ENCODE data around the gene MAPK11.

Gene MAPK11

DNA sequence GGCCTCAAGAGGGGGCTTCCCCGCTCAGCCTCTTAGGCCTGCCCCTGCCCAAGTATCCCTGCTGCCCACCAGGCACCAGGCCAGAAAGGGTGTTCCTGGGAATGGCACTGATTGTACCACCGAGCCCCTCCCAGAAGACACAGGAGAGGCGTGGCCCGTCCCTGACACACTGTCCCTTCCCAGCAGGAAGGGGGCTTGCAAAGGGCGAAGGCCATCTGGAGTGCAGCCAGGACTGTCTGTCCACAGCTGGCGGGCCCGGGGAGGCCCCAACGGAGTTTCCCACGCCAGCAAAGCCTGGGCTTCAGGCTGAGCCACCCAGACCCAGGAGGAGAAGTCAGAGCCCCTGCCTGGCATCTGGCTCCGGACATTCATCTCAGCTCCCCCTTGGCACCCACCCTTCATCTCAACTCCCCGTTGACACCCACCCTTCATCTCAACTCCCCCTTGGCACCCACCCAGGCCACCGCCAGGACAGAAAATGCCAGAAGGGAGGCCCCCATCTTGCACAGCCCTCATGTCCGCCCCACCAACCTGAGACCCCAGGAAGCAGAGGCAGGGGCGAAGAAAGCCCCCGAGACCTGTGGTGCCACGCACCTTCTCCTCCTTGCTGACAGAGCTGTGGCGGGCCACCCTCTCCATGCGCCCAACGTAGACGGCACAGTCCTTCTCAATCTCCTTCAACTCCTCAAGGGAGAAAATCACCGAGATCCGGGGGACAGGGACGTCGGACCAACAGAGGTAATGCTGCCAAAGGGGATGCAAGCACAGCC lies 44.8 kb downstream of the MAPK11 start:
- Histone ChIP-seq H3K36me3 (ENCODE audit: control insufficient read depth, insufficient read depth, low read length) (peaks cover 70% of the 10 kb centered on the region), H3K27ac (ENCODE audit: insufficient read depth, low read length, poor library complexity, severe bottlenecking) (no peak overlapping the region), H3K9me3 (ENCODE audit: control insufficient read depth, low read length) (no peaks in the 10 kb centered on the region), H3K4me1 (ENCODE audit: control insufficient read depth, insufficient read depth, low read length, poor library complexity, severe bottlenecking) (no peaks in the 10 kb centered on the region), H3K4me3 (ENCODE audit: insufficient read depth, low read depth, low read length, poor library complexity, severe bottlenecking) (no peak overlapping the region), H3K27me3 (replicated peaks; ENCODE audit: control insufficient read depth, insufficient read depth, low read length, poor library complexity, severe bottlenecking) (no peaks in the 10 kb centered on the region)
- no peak for DNase-seq

DNA sequence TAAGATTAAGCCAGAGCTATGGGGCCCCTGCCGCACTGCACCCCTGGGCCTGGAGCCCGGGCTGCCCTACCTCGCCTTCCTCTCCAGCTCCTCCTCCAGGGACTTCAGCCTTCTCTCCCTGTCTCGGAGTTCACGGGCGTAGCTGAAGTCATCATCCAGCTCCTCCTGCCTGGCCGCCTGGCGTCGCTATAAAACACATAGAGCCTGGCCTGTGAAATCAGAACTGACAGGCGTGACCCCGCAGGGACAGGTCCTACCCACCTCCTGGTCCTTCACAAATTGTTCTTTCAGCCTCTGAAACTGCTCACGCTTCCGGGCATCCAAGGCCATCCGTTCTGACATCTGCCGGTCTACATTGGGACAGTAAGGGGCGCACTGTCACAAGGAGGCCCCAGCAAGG lies 46.1 kb downstream of the MAPK11 start:
- no peaks in the 10 kb centered on the region for H3K4me1 ChIP-seq (ENCODE audit: control insufficient read depth, insufficient read depth, low read length, poor library complexity, severe bottlenecking)
- H3K4me3 ChIP-seq (ENCODE audit: insufficient read depth, low read depth, low read length, poor library complexity, severe bottlenecking): no peak overlapping the region
- no peaks in the 10 kb centered on the region for H3K27me3 ChIP-seq (replicated peaks; ENCODE audit: control insufficient read depth, insufficient read depth, low read length, poor library complexity, severe bottlenecking)
- no peak for DNase-seq
- H3K36me3 ChIP-seq (ENCODE audit: control insufficient read depth, insufficient read depth, low read length): peaks cover 72% of the 10 kb centered on the region
- no peak overlapping the region for H3K27ac ChIP-seq (ENCODE audit: insufficient read depth, low read length, poor library complexity, severe bottlenecking)
- no peaks in the 10 kb centered on the region for H3K9me3 ChIP-seq (ENCODE audit: control insufficient read depth, low read length)

DNA sequence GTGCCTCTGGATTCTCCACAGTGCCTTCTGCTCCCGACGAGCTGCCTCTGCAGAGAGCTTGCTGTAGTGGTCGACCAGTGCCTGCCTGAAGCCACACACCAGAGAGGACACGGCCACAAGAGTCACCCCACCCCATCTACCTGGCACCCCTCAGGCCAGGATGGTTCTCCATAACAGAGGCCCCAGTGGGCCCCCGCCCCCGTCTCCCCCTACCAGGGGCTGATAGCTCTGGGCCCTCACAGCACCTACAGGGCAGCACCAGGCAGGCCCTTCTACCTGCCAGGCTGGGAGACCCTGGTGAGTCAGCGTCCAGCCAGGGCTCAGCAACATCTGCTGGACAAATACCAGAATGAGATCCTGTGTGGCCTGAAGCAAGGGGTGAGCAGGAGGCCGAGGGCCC lies 47.7 kb downstream of the MAPK11 start:
- Histone ChIP-seq H3K4me3 (ENCODE audit: insufficient read depth, low read depth, low read length, poor library complexity, severe bottlenecking) (no peak overlapping the region), H3K27me3 (replicated peaks; ENCODE audit: control insufficient read depth, insufficient read depth, low read length, poor library complexity, severe bottlenecking) (no peaks in the 10 kb centered on the region), H3K36me3 (ENCODE audit: control insufficient read depth, insufficient read depth, low read length) (peaks cover 78% of the 10 kb centered on the region), H3K4me1 (ENCODE audit: control insufficient read depth, insufficient read depth, low read length, poor library complexity, severe bottlenecking) (no peaks in the 10 kb centered on the region), H3K9me3 (ENCODE audit: control insufficient read depth, low read length) (no peaks in the 10 kb centered on the region), H3K27ac (ENCODE audit: insufficient read depth, low read length, poor library complexity, severe bottlenecking) (no peak overlapping the region)
- DNase-seq: no peak

DNA sequence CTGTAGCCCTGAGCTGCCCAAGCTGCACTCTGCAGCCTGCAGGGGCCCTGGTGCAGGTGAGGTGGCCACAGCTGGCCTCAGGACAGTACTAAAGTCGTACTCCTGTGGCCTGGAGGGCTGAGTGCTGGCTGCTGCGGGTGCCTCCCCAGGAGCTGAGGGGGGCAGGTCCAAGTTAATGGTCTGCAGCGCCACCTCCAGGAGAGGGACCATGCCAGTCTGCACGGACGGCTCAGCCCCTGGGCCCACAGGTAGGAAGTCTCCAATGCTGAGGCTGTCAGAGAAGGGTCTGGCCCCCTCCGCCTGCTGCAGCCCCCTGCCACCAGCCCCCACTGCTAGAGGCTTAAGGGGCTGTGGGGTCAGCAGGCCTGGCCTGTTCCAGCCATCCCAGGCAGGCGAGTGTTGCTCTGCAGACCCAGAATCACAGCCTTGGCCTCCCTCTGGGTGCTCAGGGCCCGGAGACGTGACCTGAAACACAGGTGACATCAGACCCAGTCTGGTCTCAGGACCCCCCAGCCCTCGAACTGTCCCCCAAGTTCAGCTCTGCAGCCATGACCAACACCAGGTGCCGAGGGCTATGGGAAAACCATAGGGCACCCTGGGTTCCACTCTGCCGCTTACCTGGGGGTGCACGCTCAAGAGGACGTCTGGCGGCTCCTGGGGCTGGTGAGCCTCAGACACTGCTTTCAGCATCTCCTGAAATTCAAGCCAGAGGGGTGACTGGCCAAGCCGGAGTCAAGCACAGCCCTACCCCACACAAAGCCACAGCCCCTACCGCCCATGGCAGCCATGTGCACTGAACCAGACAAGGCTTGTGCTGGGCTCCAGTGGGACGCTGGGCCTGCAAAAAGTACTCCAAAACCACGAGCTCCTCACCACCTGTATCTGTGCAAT lies 48.5 kb downstream of the MAPK11 start:
- DNase-seq: no peak
- Histone ChIP-seq H3K4me1 (ENCODE audit: control insufficient read depth, insufficient read depth, low read length, poor library complexity, severe bottlenecking) (no peaks in the 10 kb centered on the region), H3K4me3 (ENCODE audit: insufficient read depth, low read depth, low read length, poor library complexity, severe bottlenecking) (no peak overlapping the region), H3K27me3 (replicated peaks; ENCODE audit: control insufficient read depth, insufficient read depth, low read length, poor library complexity, severe bottlenecking) (no peaks in the 10 kb centered on the region), H3K36me3 (ENCODE audit: control insufficient read depth, insufficient read depth, low read length) (peaks cover 87% of the 10 kb centered on the region), H3K27ac (ENCODE audit: insufficient read depth, low read length, poor library complexity, severe bottlenecking) (no peak overlapping the region), H3K9me3 (ENCODE audit: control insufficient read depth, low read length) (no peaks in the 10 kb centered on the region)

DNA sequence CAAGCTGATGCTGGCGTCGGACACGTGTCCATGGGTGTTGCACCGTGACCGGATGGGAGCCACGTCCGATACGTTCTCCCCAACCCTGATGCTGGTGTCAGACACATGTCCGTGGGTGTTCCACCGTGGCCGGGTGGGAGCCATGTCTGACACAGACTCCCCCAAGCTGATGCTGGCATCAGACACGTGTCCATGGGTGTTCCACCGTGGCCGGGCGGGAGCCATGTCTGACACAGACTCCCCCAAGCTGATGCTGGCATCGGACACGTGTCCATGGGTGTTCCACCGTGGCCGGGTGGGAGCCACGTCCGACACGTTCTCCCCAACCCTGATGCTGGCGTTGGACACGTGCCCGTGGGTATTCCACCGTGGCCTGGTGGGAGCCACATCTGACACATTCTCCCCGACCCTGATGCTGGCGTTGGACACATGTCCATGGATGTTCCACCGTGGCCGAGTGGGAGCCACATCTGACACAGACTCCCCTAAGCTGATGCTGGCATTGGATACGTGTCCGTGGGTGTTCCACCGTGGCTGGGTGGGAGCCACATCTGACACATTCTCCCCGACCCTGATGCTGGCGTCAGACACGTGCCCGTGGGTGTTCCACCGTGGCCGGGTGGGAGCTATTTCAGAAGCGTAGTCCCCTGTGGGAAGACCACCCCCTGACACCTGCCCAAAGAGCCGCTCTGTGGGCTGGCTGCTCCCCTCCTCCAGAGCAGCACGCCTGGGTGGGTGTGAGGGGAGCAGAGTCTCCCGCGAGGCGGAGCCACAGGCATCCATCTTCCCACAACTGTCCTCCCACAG lies 49.4 kb downstream of the MAPK11 start:
- no peaks in the 10 kb centered on the region for H3K27me3 ChIP-seq (replicated peaks; ENCODE audit: control insufficient read depth, insufficient read depth, low read length, poor library complexity, severe bottlenecking)
- H3K36me3 ChIP-seq (ENCODE audit: control insufficient read depth, insufficient read depth, low read length): peaks cover 91% of the 10 kb centered on the region
- H3K27ac ChIP-seq (ENCODE audit: insufficient read depth, low read length, poor library complexity, severe bottlenecking): no peak overlapping the region
- no peak overlapping the region for H3K4me3 ChIP-seq (ENCODE audit: insufficient read depth, low read depth, low read length, poor library complexity, severe bottlenecking)
- no peaks in the 10 kb centered on the region for H3K9me3 ChIP-seq (ENCODE audit: control insufficient read depth, low read length)
- DNase-seq: no peak
- H3K4me1 ChIP-seq (ENCODE audit: control insufficient read depth, insufficient read depth, low read length, poor library complexity, severe bottlenecking): no peaks in the 10 kb centered on the region

DNA sequence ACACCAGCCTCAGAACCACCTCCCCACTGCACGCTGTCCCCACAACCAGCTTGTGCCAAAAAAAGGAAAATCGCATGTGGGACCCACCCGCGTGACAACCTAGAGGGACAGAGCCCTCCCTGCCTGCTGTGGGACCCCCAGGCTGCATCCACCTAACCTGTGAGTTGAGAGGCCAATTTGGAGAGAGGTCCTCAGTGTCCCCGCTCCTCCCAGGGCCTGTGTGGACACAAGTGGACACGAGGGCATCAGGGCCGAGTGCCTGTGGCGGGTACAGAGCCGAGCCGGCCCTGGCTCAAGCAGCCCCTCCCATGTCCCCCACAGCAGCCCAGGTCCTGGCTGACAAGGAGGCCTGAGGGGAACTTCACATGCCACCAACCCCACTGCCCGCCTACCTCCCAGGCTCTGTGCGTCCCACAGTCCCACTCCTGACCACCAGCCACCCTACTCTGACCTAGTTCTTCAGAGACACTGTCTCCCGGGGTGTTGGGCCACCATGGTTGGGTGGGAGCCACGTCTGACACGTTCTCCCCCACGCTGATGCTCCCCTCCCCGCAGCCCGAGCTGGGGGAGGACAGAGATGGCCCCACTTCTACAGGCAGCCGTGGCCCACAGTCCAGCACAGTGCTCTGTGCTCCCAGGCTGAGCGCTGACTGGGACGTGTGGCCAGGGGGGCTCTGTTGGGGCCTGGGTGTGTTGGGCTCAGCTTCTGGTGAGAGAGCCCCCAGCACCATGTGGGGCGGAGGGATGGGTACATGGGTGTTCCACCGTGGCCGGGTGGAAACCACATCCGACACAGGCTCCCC lies 50.2 kb downstream of the MAPK11 start:
- H3K4me3 ChIP-seq (ENCODE audit: insufficient read depth, low read depth, low read length, poor library complexity, severe bottlenecking): no peak overlapping the region
- no peaks in the 10 kb centered on the region for H3K9me3 ChIP-seq (ENCODE audit: control insufficient read depth, low read length)

GRCh38 chr22:50218996-50219727 lies 51.0 kb downstream of the MAPK11 start:
- Histone ChIP-seq H3K9me3 (ENCODE audit: control insufficient read depth, low read length) (no peaks in the 10 kb centered on the region), H3K36me3 (ENCODE audit: control insufficient read depth, insufficient read depth, low read length) (peaks cover 87% of the 10 kb centered on the region), H3K27ac (ENCODE audit: insufficient read depth, low read length, poor library complexity, severe bottlenecking) (no peak overlapping the region), H3K4me1 (ENCODE audit: control insufficient read depth, insufficient read depth, low read length, poor library complexity, severe bottlenecking) (no peaks in the 10 kb centered on the region), H3K4me3 (ENCODE audit: insufficient read depth, low read depth, low read length, poor library complexity, severe bottlenecking) (no peak overlapping the region), H3K27me3 (replicated peaks; ENCODE audit: control insufficient read depth, insufficient read depth, low read length, poor library complexity, severe bottlenecking) (no peaks in the 10 kb centered on the region)
- DNase-seq: no peak

More for the DNA sequence above, 50.2 kb downstream of the MAPK11 start:
- Histone ChIP-seq H3K27ac (ENCODE audit: insufficient read depth, low read length, poor library complexity, severe bottlenecking) (no peak overlapping the region), H3K4me1 (ENCODE audit: control insufficient read depth, insufficient read depth, low read length, poor library complexity, severe bottlenecking) (no peaks in the 10 kb centered on the region), H3K27me3 (replicated peaks; ENCODE audit: control insufficient read depth, insufficient read depth, low read length, poor library complexity, severe bottlenecking) (no peaks in the 10 kb centered on the region), H3K36me3 (ENCODE audit: control insufficient read depth, insufficient read depth, low read length) (peaks cover 90% of the 10 kb centered on the region)
- no peak for DNase-seq

DNA sequence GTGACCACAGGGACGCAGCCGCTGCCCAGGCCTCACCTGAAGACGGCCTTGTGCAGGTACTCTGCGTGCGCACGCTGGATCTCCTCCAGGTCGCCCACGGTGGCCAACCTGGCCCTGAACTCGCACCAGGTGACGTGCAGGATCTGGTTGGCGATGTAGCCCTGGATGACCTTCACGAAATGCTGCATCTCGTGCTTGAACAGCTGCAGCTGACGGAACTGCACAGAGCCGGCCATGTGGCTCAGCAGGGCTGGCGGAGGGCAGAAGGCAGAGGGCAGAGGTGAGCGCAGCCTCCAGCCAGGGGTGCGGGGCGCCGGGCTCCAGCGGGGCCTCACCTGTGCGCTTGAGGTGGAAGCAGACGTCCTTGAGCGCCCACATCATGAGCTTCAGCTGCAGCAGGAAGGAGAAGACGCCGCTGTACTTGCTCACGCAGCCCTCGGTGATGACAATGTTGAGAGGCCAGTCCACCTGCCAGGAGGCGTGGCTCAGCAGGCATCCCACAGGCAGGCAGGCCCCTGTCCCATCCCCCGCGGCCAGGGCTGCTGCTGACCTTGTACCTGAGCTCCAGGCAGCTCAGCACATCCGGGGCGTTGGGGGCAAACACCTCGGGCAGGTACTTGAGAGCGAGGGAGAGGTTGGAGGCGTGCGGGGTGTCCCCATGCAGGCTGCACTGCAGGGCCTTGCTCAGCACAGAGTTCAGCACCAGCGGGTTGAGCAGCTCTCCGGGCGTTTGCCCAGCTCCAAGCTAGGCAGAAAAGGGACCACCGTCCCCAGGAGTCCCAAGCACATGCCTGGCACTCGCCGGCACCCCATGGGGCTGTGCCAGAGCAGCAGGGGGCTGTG lies 51.8 kb downstream of the MAPK11 start:
- H3K36me3 ChIP-seq (ENCODE audit: control insufficient read depth, insufficient read depth, low read length): peaks cover 84% of the 10 kb centered on the region
- no peaks in the 10 kb centered on the region for H3K4me1 ChIP-seq (ENCODE audit: control insufficient read depth, insufficient read depth, low read length, poor library complexity, severe bottlenecking)
- no peak for DNase-seq
- H3K27ac ChIP-seq (ENCODE audit: insufficient read depth, low read length, poor library complexity, severe bottlenecking): no peak overlapping the region
- no peaks in the 10 kb centered on the region for H3K9me3 ChIP-seq (ENCODE audit: control insufficient read depth, low read length)
- no peaks in the 10 kb centered on the region for H3K27me3 ChIP-seq (replicated peaks; ENCODE audit: control insufficient read depth, insufficient read depth, low read length, poor library complexity, severe bottlenecking)
- H3K4me3 ChIP-seq (ENCODE audit: insufficient read depth, low read depth, low read length, poor library complexity, severe bottlenecking): no peak overlapping the region
